GM10248 (cell line): ENCODE measurements around the gene CCDC57.

Experiments used
- CTCF ChIA-PET: fragments of 300-600 bp; sonication (Branson Sonifier 250); formaldehyde crosslinking; extraction: SDS; loops from one replicate; lab custom pipeline; 2021; ENCODE audit warnings: antibody characterized with exemption; lab: Yijun Ruan, JAX
- POLR2A ChIA-PET: fragments of 350-650 bp; sonication (Branson Sonifier 250); formaldehyde crosslinking; extraction: SDS; loops from one replicate; lab custom pipeline; 2020; ENCODE audit warnings: antibody characterized with exemption; lab: Yijun Ruan, JAX
- DNase-seq: peaks from one replicate; pipeline ENCODE4 v3.0.0; 2012; ENCODE audit errors: extremely low spot score
- TF ChIP-seq, protein P1 (sequence below): IDR thresholded peaks from 2 replicates; pipeline ENCODE4 v1.5.1; 2012; ENCODE audit warnings: mild to moderate bottlenecking, low read depth; ENCODE audit errors: extremely low read depth, missing control alignments, control extremely low read depth

The CCDC57 gene

DNA sequence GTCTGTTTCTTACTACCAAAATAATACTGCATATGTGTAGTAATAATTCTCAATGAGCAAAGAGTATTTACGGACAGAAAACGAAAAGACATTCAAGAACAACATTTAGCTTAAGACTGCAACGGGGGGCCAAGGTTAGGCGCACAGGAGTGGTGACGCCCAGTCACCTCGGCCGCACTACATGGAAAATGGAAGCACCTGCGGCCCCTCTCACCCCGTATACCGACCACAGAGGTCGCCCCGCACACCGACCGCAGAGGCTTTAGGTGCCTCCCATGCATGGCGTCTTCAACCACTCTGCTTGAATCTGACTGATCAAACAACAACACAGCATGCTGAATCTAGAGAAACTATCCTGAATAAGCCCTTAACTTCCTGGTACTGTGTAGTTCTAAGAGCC, 26.4 kb downstream of the CCDC57 start:
- ChIA-PET CTCF (interaction anchor here (0.8 to 1.2 kb wide), 3 partner anchors 11 to 156 kb away, joined by 3 to 4 read pairs (median 3); no protein-coding TSS in a partner anchor), POLR2A (no interaction called here)
- DNase-seq: no peak
- TF ChIP-seq, protein P1, sequence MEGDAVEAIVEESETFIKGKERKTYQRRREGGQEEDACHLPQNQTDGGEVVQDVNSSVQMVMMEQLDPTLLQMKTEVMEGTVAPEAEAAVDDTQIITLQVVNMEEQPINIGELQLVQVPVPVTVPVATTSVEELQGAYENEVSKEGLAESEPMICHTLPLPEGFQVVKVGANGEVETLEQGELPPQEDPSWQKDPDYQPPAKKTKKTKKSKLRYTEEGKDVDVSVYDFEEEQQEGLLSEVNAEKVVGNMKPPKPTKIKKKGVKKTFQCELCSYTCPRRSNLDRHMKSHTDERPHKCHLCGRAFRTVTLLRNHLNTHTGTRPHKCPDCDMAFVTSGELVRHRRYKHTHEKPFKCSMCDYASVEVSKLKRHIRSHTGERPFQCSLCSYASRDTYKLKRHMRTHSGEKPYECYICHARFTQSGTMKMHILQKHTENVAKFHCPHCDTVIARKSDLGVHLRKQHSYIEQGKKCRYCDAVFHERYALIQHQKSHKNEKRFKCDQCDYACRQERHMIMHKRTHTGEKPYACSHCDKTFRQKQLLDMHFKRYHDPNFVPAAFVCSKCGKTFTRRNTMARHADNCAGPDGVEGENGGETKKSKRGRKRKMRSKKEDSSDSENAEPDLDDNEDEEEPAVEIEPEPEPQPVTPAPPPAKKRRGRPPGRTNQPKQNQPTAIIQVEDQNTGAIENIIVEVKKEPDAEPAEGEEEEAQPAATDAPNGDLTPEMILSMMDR: no peak

DNA sequence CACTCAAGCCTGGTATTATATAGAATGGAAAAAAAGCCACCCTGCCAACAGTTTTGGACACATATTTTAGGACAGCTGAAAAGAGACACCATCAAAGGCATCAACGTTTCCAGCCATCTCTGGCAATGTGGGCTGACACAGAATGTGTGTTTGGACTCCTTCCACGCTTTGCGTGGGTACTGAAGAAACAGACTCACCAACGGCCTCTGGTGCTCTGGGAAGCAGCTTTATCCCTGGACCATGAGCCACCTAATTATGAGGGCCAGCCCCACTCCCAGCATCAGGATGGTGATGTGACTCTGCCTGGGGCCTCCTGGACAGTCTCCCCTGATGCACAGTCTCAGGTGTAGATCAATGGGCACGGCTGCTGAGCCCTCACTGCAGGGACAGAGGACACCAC, 27.9 kb downstream of the CCDC57 start:
- DNase-seq: no peak
- ChIA-PET POLR2A (no interaction called here), CTCF (no interaction called here)
- TF ChIP-seq, protein P1: no peak

DNA sequence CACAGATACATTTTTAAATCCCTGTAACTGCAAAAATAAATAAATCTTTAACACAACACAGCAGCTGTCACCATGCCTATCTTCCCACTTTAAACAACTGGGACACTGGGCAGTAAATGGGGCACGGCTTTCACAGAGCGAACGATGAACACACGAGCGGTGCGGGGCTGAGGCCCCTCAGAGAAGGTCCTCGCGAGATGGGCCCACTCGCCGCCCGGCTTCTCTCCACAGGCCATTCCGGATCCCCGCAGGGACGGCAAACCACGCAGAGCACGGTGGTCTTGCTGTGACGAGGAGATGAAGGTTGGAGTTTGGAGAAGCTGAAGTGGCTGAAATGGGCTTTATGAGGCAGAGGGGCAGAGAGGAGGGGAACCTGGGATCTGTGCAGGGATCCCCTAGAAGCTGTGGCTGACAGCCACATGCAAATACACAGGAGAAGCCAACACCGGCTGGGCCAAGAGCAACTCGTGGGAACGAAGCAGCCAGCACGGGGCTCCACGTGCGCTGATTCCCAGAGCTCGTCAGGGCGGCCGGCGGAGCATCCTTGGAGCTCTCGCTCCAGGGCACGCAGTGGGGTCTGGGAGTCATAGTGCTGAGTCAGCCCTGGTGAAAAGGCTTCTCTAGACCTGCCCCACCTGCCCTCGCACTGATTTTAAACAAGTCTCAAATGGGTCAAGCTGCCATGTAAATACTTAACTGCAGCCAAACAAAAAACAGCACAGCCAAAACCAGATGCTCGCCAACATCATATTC, 31.7 kb downstream of the CCDC57 start:
- no peak for DNase-seq

DNA sequence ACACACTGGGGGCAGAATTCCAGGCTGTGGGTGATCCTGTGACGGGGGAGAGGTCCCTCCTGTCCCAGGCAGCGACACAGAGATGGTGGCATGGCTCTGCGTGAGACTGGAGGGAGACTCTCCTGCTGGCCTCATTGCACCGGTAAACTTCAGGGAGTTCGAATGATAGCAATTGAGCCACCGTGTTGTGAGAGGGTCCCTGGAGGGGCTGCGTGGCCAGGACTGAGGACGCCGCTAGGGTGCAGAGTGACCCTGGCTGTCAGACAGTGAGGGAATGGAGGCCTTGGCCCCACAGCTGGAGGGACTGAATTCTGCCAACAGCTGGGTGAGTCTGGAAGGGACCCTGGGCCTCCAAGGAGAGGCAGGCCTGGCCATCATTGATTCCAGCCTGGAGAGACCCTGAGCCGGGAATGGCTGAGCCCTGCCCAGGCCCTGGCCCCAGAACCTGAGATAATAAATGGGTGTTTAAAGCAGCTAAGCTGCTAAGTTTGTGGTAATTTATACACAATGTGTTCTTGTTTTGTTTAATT, 32.6 kb downstream of the CCDC57 start:
- CTCF ChIA-PET: no interaction called here
- no peak for DNase-seq
- TF ChIP-seq, protein P1: no peak
- POLR2A ChIA-PET: no interaction called here

More for the DNA sequence above, 31.7 kb downstream of the CCDC57 start:
- TF ChIP-seq, protein P1: no peak
- CTCF ChIA-PET: no interaction called here
- POLR2A ChIA-PET: no interaction called here

DNA sequence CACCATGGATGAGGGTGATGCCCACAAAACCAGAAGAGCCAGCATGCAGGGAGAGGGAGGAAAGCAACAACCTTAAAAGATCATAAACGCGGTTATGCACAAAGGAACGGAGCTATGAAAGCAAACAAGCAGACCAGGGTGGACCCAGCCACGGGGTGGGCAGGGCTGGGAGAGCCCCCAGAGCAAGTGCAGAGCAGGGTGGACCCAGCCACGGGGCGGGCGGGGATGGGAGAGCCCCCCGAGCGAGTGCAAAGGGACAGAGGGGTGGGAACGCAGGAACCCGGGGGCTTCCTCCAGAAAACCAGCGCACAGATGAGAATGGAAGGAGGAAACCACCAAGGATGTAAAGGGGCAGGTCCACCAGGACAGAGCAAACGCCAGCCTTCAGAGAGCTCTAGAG, 33.2 kb downstream of the CCDC57 start:
- TF ChIP-seq, protein P1: no peak
- POLR2A ChIA-PET: no interaction called here
- no peak for DNase-seq
- CTCF ChIA-PET: no interaction called here

DNA sequence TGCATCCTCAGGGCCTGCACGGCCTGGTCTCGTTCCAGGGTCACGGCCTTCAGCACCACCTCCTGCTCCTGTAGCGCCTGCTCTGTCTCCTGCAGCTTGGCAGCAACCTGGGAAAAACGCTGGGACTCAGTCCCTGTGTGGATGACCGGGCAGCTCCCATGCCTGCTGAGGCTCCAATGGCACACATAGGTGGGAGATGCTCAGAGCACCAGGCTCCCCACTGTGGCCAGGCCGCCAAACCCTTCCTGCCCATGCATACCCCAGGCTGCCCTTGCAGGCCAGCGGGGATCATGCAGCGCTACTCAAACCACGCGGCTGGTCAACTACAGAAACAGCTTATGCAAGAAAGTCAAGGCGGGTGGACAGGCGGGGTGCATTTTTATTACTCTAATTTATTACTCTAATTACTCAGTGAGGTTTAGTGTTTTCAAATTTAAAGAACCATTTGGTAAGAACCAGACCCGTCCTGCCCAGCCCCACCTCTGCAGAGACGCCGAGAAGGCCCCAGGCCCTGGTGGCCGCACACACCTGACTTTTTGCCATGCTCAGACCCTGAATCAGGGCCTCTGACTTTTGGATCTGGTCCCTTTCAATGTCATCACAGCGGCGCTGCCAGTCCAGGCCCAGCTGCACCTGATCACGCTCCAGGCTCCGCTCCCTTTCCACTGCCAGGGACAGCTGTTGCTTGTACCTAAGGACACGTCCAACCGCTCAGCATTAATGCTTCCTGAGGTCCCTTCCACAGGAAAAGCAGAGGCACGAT, 34.0 kb downstream of the CCDC57 start:
- ChIA-PET CTCF (interaction anchor here (1.3 kb wide), 1 partner anchor 14 kb away, joined by 3 read pairs; no protein-coding TSS in a partner anchor), POLR2A (no interaction called here)
- TF ChIP-seq, protein P1: no peak
- no peak for DNase-seq
